ENCODE measurements around the gene DAB2IP. TPM values are rescaled to one million over a fixed set of nuclear protein-coding genes. Genes with fewer than 3 reads are reported as not detected.

Gene DAB2IP
- total and polyA plus RNA-seq, 2 experiments from 2014 or later: 8.9 to 42.8 TPM

DNA sequence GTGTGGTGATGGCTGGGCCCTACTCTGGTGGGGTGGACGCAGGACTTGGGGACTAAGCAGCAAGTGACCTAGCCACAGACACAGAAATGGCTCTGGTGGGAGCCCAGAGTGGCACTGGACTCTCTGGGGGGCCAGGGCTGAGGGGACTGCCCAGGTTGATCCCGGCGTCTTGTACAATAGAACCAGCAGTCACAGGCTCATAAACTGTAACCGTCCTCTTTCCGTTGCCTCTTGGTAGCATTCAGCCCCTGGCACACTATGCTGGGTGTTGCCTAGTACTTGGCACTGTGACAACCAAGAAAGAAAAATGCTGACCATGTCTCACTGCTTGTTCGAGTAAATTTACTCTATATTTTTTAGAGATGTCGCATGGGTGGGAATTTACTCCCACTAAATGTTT lies 80.5 kb downstream of the DAB2IP start:
- Histone ChIP-seq H3K4me1 (ENCODE audit: insufficient read depth) (peaks cover 21% of the 10 kb centered on the region), H3K4me2 (no peak overlapping the region), H3K9me2 (ENCODE audit: insufficient read depth) (no peaks in the 10 kb centered on the region), H4K20me1 (replicated peaks; ENCODE audit: insufficient read depth) (peaks cover 30% of the 10 kb centered on the region), H2AFZ (no peak overlapping the region), H3K36me3 (ENCODE audit: insufficient read depth) (no peaks in the 10 kb centered on the region), H3K27ac (ENCODE audit: low read depth) (no peak overlapping the region), H3K27me3 (ENCODE audit: insufficient read depth) (0 out of 2 replicates have a peak, but pooled peaks cover 8% of the 10 kb centered on the region), H3K4me3 (no peak overlapping the region), H3F3A (replicated peaks; ENCODE audit: low read depth) (peaks cover 7% of the 10 kb centered on the region), H3K79me2 (replicated peaks; ENCODE audit: insufficient read depth) (peaks cover 40% of the 10 kb centered on the region)
- no peaks in the 10 kb centered on the region; the same call in 2 of the 3 replicates for H3K36me3 Mint-ChIP-seq (ENCODE audit: low read depth)
- no peak overlapping the region for H3K4me3 Mint-ChIP-seq
- H3K27ac Mint-ChIP-seq: no peak overlapping the region
- ATAC-seq: no peak
- peaks cover 38% of the 10 kb centered on the region for H3K4me1 Mint-ChIP-seq
- H3K9me3 Mint-ChIP-seq: no peaks in the 10 kb centered on the region
- no peak for DNase-seq (ENCODE audit: low spot score)
- TF ChIP-seq, protein P1, sequence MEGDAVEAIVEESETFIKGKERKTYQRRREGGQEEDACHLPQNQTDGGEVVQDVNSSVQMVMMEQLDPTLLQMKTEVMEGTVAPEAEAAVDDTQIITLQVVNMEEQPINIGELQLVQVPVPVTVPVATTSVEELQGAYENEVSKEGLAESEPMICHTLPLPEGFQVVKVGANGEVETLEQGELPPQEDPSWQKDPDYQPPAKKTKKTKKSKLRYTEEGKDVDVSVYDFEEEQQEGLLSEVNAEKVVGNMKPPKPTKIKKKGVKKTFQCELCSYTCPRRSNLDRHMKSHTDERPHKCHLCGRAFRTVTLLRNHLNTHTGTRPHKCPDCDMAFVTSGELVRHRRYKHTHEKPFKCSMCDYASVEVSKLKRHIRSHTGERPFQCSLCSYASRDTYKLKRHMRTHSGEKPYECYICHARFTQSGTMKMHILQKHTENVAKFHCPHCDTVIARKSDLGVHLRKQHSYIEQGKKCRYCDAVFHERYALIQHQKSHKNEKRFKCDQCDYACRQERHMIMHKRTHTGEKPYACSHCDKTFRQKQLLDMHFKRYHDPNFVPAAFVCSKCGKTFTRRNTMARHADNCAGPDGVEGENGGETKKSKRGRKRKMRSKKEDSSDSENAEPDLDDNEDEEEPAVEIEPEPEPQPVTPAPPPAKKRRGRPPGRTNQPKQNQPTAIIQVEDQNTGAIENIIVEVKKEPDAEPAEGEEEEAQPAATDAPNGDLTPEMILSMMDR (conservative IDR thresholded peaks at IDR 0.05; ENCODE audit: low read depth in 2 of 2): no peak
- no peak for TF ChIP-seq NANOG (IDR thresholded peaks at IDR 0.05; ENCODE audit: borderline replicate concordance)
- TF ChIP-seq, protein P2, sequence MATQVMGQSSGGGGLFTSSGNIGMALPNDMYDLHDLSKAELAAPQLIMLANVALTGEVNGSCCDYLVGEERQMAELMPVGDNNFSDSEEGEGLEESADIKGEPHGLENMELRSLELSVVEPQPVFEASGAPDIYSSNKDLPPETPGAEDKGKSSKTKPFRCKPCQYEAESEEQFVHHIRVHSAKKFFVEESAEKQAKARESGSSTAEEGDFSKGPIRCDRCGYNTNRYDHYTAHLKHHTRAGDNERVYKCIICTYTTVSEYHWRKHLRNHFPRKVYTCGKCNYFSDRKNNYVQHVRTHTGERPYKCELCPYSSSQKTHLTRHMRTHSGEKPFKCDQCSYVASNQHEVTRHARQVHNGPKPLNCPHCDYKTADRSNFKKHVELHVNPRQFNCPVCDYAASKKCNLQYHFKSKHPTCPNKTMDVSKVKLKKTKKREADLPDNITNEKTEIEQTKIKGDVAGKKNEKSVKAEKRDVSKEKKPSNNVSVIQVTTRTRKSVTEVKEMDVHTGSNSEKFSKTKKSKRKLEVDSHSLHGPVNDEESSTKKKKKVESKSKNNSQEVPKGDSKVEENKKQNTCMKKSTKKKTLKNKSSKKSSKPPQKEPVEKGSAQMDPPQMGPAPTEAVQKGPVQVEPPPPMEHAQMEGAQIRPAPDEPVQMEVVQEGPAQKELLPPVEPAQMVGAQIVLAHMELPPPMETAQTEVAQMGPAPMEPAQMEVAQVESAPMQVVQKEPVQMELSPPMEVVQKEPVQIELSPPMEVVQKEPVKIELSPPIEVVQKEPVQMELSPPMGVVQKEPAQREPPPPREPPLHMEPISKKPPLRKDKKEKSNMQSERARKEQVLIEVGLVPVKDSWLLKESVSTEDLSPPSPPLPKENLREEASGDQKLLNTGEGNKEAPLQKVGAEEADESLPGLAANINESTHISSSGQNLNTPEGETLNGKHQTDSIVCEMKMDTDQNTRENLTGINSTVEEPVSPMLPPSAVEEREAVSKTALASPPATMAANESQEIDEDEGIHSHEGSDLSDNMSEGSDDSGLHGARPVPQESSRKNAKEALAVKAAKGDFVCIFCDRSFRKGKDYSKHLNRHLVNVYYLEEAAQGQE (IDR thresholded peaks at IDR 0.05; ENCODE audit: unreplicated experiment): no peak
- no peak for TF ChIP-seq EZH2 (IDR thresholded peaks at IDR 0.05; ENCODE audit: low read depth, unreplicated experiment)
- no peak for TF ChIP-seq EZH2phosphoT487 (IDR thresholded peaks at IDR 0.05; ENCODE audit: unreplicated experiment)
- TF ChIP-seq, protein P3, sequence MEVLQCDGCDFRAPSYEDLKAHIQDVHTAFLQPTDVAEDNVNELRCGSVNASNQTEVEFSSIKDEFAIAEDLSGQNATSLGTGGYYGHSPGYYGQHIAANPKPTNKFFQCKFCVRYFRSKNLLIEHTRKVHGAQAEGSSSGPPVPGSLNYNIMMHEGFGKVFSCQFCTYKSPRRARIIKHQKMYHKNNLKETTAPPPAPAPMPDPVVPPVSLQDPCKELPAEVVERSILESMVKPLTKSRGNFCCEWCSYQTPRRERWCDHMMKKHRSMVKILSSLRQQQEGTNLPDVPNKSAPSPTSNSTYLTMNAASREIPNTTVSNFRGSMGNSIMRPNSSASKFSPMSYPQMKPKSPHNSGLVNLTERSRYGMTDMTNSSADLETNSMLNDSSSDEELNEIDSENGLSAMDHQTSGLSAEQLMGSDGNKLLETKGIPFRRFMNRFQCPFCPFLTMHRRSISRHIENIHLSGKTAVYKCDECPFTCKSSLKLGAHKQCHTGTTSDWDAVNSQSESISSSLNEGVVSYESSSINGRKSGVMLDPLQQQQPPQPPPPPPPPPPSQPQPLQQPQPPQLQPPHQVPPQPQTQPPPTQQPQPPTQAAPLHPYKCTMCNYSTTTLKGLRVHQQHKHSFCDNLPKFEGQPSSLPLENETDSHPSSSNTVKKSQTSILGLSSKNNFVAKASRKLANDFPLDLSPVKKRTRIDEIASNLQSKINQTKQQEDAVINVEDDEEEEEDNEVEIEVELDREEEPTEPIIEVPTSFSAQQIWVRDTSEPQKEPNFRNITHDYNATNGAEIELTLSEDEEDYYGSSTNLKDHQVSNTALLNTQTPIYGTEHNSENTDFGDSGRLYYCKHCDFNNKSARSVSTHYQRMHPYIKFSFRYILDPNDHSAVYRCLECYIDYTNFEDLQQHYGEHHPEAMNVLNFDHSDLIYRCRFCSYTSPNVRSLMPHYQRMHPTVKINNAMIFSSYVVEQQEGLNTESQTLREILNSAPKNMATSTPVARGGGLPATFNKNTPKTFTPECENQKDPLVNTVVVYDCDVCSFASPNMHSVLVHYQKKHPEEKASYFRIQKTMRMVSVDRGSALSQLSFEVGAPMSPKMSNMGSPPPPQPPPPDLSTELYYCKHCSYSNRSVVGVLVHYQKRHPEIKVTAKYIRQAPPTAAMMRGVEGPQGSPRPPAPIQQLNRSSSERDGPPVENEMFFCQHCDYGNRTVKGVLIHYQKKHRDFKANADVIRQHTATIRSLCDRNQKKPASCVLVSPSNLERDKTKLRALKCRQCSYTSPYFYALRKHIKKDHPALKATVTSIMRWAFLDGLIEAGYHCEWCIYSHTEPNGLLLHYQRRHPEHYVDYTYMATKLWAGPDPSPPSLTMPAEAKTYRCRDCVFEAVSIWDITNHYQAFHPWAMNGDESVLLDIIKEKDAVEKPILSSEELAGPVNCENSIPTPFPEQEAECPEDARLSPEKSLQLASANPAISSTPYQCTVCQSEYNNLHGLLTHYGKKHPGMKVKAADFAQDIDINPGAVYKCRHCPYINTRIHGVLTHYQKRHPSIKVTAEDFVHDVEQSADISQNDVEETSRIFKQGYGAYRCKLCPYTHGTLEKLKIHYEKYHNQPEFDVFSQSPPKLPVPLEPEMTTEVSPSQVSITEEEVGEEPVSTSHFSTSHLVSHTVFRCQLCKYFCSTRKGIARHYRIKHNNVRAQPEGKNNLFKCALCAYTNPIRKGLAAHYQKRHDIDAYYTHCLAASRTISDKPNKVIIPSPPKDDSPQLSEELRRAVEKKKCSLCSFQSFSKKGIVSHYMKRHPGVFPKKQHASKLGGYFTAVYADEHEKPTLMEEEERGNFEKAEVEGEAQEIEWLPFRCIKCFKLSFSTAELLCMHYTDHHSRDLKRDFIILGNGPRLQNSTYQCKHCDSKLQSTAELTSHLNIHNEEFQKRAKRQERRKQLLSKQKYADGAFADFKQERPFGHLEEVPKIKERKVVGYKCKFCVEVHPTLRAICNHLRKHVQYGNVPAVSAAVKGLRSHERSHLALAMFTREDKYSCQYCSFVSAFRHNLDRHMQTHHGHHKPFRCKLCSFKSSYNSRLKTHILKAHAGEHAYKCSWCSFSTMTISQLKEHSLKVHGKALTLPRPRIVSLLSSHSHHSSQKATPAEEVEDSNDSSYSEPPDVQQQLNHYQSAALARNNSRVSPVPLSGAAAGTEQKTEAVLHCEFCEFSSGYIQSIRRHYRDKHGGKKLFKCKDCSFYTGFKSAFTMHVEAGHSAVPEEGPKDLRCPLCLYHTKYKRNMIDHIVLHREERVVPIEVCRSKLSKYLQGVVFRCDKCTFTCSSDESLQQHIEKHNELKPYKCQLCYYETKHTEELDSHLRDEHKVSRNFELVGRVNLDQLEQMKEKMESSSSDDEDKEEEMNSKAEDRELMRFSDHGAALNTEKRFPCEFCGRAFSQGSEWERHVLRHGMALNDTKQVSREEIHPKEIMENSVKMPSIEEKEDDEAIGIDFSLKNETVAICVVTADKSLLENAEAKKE (CRISPR knock-in tag; IDR thresholded peaks at IDR 0.05): no peak
- TF ChIP-seq CREB1 (CRISPR knock-in tag; IDR thresholded peaks at IDR 0.05; ENCODE audit: low read depth): no peak
- TF ChIP-seq STAT1 (IDR thresholded peaks at IDR 0.05; ENCODE audit: unreplicated experiment): no peak
- no peak for TF ChIP-seq JUNB (IDR thresholded peaks at IDR 0.05; ENCODE audit: unreplicated experiment)
- no peak for TF ChIP-seq ZNF331 (CRISPR knock-in tag; IDR thresholded peaks at IDR 0.05; ENCODE audit: low read depth)
- TF ChIP-seq ZNF114 (CRISPR knock-in tag; IDR thresholded peaks at IDR 0.05): no peak
- peaks cover 15% of the 10 kb centered on the region for H3K27me3 Mint-ChIP-seq (ENCODE audit: insufficient read depth, low read depth, poor library complexity)

All from GM23338 (cell line).